HT1080 (cell line): ENCODE data around the gene ST3GAL3. TPM values are rescaled to one million over a fixed set of nuclear protein-coding genes. Genes with fewer than 3 reads are reported as not detected.
A peak's percentile ranks its signal among the peaks of the same experiment; 100 is the strongest.

Experiments used
- DNase-seq: peaks from one replicate; pipeline ENCODE4 v3.0.0-alpha.2; 2015; ENCODE audit warnings: low read depth
- total RNA-seq: library from RNA; depleted of rRNA; stranded (reverse); fragments of >200 nt; shearing (Covaris generic); gene quantifications from 2 replicates; pipeline ENCODE4 v1.2.3, GENCODE V29; 2014

ST3GAL3 gene
- total RNA-seq, 1 experiment from 2014 or later, result 11.6 TPM

- no peak for DNase-seq
Observed at GRCh38 chr1:43957407-43958040, 250.2 kb downstream of the ST3GAL3 start.

- DNase-seq, result no peak
Observed at GRCh38 chr1:43958351-43959255, 251.3 kb downstream of the ST3GAL3 start.

DNA sequence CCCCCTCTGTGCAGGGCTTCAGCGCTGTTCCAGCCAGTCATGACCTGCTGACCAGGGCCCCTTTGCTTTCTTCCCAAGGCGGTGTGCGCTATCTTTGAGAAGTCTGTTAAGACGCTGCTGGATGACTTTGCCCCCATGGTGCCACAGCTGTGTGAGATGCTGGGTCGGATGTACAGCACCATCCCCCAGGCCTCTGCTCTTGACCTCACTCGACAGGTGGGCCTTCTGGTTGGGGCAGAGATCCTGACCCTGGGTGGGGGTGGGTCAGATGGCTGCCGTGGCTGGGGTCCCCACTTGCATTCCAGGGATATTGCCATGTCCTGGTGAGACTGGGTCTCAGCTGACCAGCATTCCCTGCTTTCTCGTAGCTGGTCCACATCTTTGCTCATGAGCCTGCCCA lies 253.5 kb downstream of the ST3GAL3 start:
- no peak for DNase-seq

GRCh38 chr1:43961692-43962091 lies 254.4 kb downstream of the ST3GAL3 start:
- DNase-seq, result no peak

- no peak for DNase-seq
Observed at GRCh38 chr1:43962324-43962723, 255.0 kb downstream of the ST3GAL3 start.

GRCh38 chr1:43963006-43963405 lies 255.7 kb downstream of the ST3GAL3 start:
- DNase-seq, result no peak

GRCh38 chr1:43963890-43964289 lies 256.6 kb downstream of the ST3GAL3 start:
- DNase-seq, result no peak

DNA sequence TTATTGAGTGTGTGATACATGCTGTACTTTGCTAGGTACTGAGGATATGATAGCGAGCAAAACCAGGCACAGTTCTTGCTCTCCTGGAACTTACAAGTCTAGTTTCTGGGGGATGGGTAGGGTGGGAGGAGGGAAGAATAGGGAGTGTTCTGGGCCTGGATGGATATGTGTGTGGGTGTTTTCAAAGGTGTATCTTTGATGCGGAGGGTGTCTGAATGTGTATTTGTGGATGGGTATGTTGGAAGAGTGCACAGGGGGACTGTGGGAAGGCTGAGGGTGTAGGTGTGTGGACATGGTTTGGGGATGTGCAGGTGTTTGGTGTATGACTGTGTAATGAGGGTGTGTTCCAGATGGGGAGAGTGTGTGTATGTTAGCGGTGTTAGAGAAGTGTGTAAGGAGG lies 258.0 kb downstream of the ST3GAL3 start:
- DNase-seq, result no peak

GRCh38 chr1:43968348-43968948 lies 261.1 kb downstream of the ST3GAL3 start:
- DNase-seq, result no peak

DNA sequence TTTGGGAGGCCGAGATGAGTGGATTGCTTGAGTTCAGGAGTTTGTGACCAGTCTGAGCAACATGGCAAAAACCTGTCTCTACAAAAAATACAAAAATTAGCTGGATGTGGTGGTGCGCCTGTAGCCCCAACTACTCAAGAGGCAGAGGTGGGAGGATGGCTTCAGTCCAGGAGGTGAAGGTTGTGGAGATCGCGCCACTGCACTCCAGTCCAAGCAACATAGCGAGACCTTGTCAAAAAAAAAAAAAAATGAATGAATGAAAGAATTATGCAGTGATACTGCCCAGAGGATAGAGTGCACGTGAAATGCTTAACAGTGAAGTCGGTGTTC lies 262.0 kb downstream of the ST3GAL3 start:
- no peak for DNase-seq

GRCh38 chr1:43969746-43970466 lies 262.6 kb downstream of the ST3GAL3 start, which contains the start of gene DPH2:
DPH2 (plus strand) TSS chr1:43970010; CDS start chr1:43970176, 166 bp downstream.
- DNase-seq, result peak; percentile 94

DNA sequence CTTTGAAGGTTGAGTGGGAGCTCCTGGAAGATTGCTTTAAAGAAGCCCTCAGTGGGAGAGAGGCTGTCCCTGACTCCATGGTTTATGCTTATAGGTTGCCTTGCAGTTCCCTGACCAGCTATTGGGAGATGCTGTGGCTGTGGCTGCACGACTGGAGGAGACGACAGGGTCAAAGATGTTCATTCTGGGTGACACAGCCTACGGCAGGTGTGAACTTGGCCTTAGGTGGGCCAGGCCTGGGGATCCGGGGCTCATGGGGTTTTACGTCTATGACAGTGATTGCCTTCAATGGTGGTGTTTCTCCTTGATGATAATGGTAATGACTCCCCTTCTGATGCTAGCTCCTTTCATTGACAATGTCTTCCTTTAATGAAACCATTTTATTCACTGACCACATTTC lies 263.2 kb downstream of the ST3GAL3 start:
- no peak for DNase-seq

- no peak for DNase-seq
Observed at GRCh38 chr1:43970911-43971310, 263.6 kb downstream of the ST3GAL3 start.

GRCh38 chr1:43971336-43971980 lies 264.1 kb downstream of the ST3GAL3 start:
- DNase-seq, result no peak

DNA sequence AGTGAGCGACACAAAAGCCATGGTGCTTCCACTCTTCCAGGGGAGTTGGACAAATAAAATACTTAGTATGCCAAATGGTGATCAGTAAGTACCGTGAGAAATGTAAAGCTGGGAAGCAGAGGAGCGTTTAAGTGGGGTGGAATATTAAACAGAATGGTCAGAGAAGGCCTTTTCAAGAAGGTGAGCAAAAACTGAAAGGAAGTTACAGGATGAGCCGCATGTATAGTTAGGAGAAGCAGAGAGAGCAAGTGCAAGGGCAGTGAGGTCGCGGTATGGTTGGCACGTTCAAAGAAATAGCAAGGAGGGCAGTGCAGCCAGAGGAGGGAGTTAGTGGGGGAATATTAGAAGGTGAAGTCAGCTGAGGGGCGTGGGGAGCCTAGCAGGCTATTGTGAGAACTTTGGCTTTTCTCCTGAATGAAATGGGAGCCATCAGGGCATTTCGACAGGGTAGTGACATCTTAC lies 266.7 kb downstream of the ST3GAL3 start:
- no peak for DNase-seq

DNA sequence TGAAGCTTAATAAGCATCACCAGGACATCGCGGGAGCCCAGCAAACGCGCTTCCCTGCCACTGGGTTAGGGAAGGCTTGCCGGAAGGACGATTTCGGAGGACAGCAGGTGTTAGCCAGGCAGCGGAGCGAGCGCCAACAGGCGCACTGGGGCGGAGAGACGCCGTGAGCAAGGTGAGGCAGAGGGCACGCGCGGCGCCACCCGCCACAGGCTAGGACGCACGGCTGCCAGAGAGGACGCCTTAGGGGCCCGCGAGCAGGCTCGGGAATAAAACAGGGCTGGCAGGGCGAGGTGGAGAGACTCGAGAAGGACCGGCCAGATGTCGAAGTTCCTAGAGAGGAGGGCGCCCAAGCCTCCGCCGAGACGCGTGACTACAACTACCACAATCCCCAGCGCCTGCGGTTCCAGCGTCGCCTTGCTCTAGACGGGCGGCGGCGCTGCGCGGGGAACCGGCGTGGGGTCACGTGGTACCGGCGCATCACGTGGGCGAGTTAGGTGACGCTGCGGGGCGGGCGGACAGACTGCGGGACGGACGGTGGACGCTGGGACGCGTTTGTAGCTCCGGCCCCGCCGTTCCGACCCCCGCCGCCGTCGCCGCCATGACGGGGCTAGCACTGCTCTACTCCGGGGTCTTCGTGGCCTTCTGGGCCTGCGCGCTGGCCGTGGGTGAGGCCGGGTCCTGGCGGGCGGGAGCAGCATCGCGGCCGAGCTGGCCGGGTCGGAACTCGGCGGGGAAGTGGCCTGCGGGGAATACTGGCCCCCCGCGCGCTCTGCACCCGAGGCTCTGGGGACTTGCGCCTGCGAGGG lies 267.3 kb downstream of the ST3GAL3 start, which contains the start of gene ATP6V0B:
ATP6V0B (plus strand) TSS at position 518 of the 806 bp plus-strand sequence; CDS start at position 599, 81 bp downstream.
- peak; percentile 91 for DNase-seq

DNA sequence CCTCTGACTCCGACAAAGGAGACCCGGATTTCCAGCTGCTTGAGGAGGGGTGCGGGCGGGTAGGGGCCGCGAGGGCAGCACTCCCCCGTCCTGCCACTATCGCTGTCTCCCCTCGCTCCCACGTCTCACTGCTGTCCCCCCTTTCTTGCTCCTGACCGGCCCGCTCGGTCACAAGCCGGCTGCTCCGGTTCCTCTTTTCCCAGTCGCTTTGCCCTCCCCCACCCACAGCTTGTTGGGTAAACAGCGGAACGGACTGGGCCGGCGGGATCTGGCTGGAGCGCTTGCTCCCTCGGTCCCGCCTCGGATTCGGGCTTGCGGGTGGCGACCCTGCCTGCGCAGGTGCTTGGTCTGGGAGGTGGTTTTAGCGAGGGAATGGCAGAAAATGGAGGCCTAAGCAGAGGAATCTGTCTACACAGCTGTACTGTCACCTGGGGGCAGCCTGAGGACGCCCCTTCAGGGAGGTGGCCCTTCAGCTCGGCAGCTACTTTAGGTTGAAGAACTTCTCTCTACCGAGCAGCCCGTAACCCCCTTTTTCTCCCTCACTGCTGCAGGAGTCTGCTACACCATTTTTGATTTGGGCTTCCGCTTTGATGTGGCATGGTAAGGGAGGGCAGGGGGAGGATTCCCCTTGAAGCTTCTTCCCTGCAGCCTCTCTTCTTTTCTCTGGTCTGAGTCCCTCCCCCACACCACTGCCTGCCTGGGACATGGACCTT lies 268.1 kb downstream of the ST3GAL3 start:
- no peak for DNase-seq

- DNase-seq, result no peak
Observed at GRCh38 chr1:43976045-43976444, 268.7 kb downstream of the ST3GAL3 start.

- DNase-seq, result no peak
Observed at GRCh38 chr1:43976890-43977289, 269.6 kb downstream of the ST3GAL3 start.
